OCI-LY7 (cell line): ENCODE data around the gene MRPS16.

Experiments
- CTCF ChIP-seq: fragments of 200-600 bp; sonication (generic); conservative IDR thresholded peaks from 2 replicates; pipeline ENCODE4 v1.5.1; 2014; ENCODE audit warnings: mild to moderate bottlenecking, antibody characterized with exemption, low read length, moderate library complexity, mixed read lengths
- EZH2phosphoT487 ChIP-seq: fragments of 200-600 bp; sonication (generic); IDR thresholded peaks from 2 replicates; pipeline ENCODE4 v1.6.1; 2018; ENCODE audit warnings: low read depth, borderline replicate concordance, mild to moderate bottlenecking, mixed run types, antibody characterized with exemption, low read length, moderate library complexity, mixed read lengths

- peak; percentile 69 for TF ChIP-seq CTCF
- no peak for TF ChIP-seq EZH2phosphoT487
These were observed 746 bp upstream of the MRPS16 start for GRCh38 chr10:73253225-73253555.
